CD4-positive, alpha-beta T cell (primary cell): ENCODE results near the gene CFAP43. TPM values are rescaled to one million over a fixed set of nuclear protein-coding genes. Genes with fewer than 3 reads are reported as not detected.

Source experiments
- ATAC-seq: fragments of 200-7000 bp; cut with Tn5 transposase; one replicate; pipeline ENCODE4 v1.10.0; 2022; ENCODE audit warnings: mild to moderate bottlenecking; ENCODE audit not compliant: poor library complexity
- CTCF ChIA-PET: fragments of 350-600 bp; sonication (Branson Sonifier 250); formaldehyde crosslinking; loops from one replicate; lab custom pipeline; 2021; ENCODE audit warnings: antibody characterized with exemption, inconsistent platforms; lab: Charles Lee
- POLR2A ChIA-PET: fragments of 350-600 bp; sonication (Branson Sonifier 250); formaldehyde crosslinking; loops from one replicate; lab custom pipeline; 2021; ENCODE audit warnings: antibody characterized with exemption, inconsistent platforms; lab: Charles Lee
- DNase-seq, 14 experiments: peaks; one replicate each; pipeline ENCODE4 v3.0.0-alpha.2; 2013 to 2020; ENCODE audit warnings: mixed read lengths in 2 of 14
- H3K27ac ChIP-seq, 2 donors: one replicate each; pipeline versions ENCODE4 v1.5.1 to v1.7.0; 2013; ENCODE audit warnings: low read length in 2 of 2, low read depth in 1 of 2, mild to moderate bottlenecking in 1 of 2
- H3K27me3 ChIP-seq, 2 experiments: 1 replicate in 1 of 2; 2 replicates in 1 of 2; pipeline versions ENCODE4 v1.6.1 to v1.7.0; 2013; ENCODE audit warnings: low read length in 2 of 2, control low read depth in 1 of 2, mild to moderate bottlenecking in 1 of 2, moderate library complexity in 1 of 2; ENCODE audit not compliant: insufficient read depth in 2 of 2, control insufficient read depth in 1 of 2
- H3K36me3 ChIP-seq: one replicate; pipeline ENCODE4 v1.6.1; 2013; ENCODE audit warnings: low read length, control low read depth; ENCODE audit not compliant: insufficient read depth
- H3K4me1 ChIP-seq: one replicate; pipeline ENCODE4 v1.6.1; 2013; ENCODE audit warnings: low read length, control low read depth; ENCODE audit not compliant: insufficient read depth
- H3K4me3 ChIP-seq: one replicate; pipeline ENCODE4 v1.5.1; 2013; ENCODE audit warnings: mild to moderate bottlenecking, low read length, moderate library complexity
- H3K9me3 ChIP-seq, 2 experiments: 1 replicate in 1 of 2; 2 replicates in 1 of 2; pipeline versions ENCODE4 v1.6.1 to v1.7.0; 2013; ENCODE audit warnings: low read length in 2 of 2, mild to moderate bottlenecking in 2 of 2, control low read depth in 1 of 2, moderate library complexity in 1 of 2; ENCODE audit not compliant: control insufficient read depth in 1 of 2, insufficient read depth in 1 of 2
- H3K27ac Mint-ChIP-seq: one replicate; pipeline ENCODE4 v1.8.0; 2020; ENCODE audit warnings: mixed read lengths
- H3K27me3 Mint-ChIP-seq: one replicate; pipeline ENCODE4 v1.8.0; 2021; ENCODE audit warnings: mixed read lengths
- H3K36me3 Mint-ChIP-seq: one replicate; pipeline ENCODE4 v1.8.0; 2021; ENCODE audit warnings: low read depth, mixed read lengths
- H3K4me1 Mint-ChIP-seq: one replicate; pipeline ENCODE4 v1.8.0; 2021; ENCODE audit warnings: low read depth, mixed read lengths
- H3K4me3 Mint-ChIP-seq: one replicate; pipeline ENCODE4 v1.8.0; 2020; ENCODE audit warnings: mild to moderate bottlenecking, mixed read lengths
- H3K9me3 Mint-ChIP-seq: one replicate; pipeline ENCODE4 v1.8.0; 2020; ENCODE audit warnings: mixed read lengths
- intact Hi-C, 2 experiments: fragments of 100-400 bp; cut with DNase I in 1 of 2; cut with micrococcal nuclease in 1 of 2; formaldehyde crosslinking; loops; one replicate each; pipeline versions ENCODE4 v1.15.1 to v1.9.0; 2023 to 2025; cut with DNase I, micrococcal nuclease
- total RNA-seq, 174 experiments: library from RNA in 2 of 174; stranded (reverse) in 2 of 174; gene quantifications; one replicate each; pipeline ENCODE4 v1.2.3 and lab custom pipeline; 2021 to 2026
- TF ChIP-seq, protein P1 (sequence below): fragments of 200-600 bp; IDR thresholded peaks from one replicate; pipeline ENCODE4 v1.8.0; 2022; ENCODE audit warnings: antibody characterized with exemption, mild to moderate bottlenecking

Gene CFAP43
- total RNA-seq, 2 experiments from 2014 or later, result not detected

DNA sequence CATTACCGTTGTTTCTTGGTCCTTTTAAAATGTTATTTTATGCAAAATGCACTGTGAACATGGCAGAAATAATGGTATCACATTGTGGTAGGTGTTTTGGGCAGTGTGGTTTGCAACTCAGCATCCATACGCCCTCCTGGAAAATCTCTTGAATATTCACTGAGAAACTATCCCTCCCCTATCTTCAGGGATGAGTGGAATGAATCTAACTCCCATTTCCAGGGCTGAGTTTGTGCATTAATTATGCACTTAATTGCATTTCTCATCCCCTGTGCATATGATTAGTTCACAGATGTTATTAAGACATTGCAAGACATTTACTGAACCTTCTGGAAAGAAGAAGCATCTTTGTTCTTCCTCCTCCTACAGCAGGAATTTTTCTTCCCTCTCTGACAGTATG, 36.5 kb downstream of the CFAP43 start:
- no peaks in the 10 kb centered on the region for H3K36me3 ChIP-seq
- H3K4me3 ChIP-seq, result no peak overlapping the region
- Mint-ChIP-seq H3K27ac (no peak overlapping the region), H3K4me1 (no peaks in the 10 kb centered on the region), H3K9me3 (no peaks in the 10 kb centered on the region), H3K27me3 (peaks cover 28% of the 10 kb centered on the region), H3K4me3 (no peak overlapping the region), H3K36me3 (no peaks in the 10 kb centered on the region)
- ChIA-PET CTCF (no interaction called here), POLR2A (no interaction called here)
- H3K9me3 ChIP-seq, result no peaks in the 10 kb centered on the region
- H3K27me3 ChIP-seq, result peaks cover 0 to 4% of the 10 kb centered on the region in 2 experiments
- TF ChIP-seq, protein P1, sequence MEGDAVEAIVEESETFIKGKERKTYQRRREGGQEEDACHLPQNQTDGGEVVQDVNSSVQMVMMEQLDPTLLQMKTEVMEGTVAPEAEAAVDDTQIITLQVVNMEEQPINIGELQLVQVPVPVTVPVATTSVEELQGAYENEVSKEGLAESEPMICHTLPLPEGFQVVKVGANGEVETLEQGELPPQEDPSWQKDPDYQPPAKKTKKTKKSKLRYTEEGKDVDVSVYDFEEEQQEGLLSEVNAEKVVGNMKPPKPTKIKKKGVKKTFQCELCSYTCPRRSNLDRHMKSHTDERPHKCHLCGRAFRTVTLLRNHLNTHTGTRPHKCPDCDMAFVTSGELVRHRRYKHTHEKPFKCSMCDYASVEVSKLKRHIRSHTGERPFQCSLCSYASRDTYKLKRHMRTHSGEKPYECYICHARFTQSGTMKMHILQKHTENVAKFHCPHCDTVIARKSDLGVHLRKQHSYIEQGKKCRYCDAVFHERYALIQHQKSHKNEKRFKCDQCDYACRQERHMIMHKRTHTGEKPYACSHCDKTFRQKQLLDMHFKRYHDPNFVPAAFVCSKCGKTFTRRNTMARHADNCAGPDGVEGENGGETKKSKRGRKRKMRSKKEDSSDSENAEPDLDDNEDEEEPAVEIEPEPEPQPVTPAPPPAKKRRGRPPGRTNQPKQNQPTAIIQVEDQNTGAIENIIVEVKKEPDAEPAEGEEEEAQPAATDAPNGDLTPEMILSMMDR, result no peak
- intact Hi-C loops, result no loop called here
- no peaks in the 10 kb centered on the region for H3K4me1 ChIP-seq
- H3K27ac ChIP-seq, result no peak overlapping the region
- ATAC-seq (no peak), DNase-seq (no peak)

DNA sequence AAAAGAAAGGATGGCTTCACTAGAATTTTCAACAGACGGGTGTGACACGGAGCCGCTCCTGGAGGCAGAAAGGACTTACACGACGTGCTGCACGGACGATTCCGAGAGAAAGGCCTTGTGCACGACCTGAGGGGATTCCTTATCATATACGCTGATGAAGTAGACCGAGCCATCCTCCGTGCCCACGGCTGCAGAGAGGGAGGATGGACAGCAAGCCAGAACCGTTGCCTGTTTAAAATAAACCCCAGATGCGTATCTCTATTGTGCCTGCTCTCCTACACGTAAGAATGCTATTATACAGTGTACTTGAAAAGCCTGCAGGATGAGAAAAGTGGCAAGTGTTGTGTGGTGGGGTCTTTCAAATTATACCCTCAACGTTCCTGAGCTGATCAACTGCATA, 38.4 kb downstream of the CFAP43 start:
- Histone ChIP-seq H3K27ac (no peak overlapping the region), H3K27me3 (peaks cover 0 to 4% of the 10 kb centered on the region in 2 experiments), H3K9me3 (no peaks in the 10 kb centered on the region), H3K4me3 (no peak overlapping the region), H3K4me1 (no peaks in the 10 kb centered on the region), H3K36me3 (no peaks in the 10 kb centered on the region)
- Mint-ChIP-seq H3K27ac (no peak overlapping the region), H3K36me3 (no peaks in the 10 kb centered on the region), H3K4me1 (no peaks in the 10 kb centered on the region), H3K27me3 (peaks cover 34% of the 10 kb centered on the region), H3K9me3 (no peaks in the 10 kb centered on the region), H3K4me3 (no peak overlapping the region)
- ChIA-PET CTCF (no interaction called here), POLR2A (no interaction called here)
- intact Hi-C loops, result no loop called here
- DNase-seq, result no peak
- TF ChIP-seq, protein P1, result no peak
- ATAC-seq, result no peak

DNA sequence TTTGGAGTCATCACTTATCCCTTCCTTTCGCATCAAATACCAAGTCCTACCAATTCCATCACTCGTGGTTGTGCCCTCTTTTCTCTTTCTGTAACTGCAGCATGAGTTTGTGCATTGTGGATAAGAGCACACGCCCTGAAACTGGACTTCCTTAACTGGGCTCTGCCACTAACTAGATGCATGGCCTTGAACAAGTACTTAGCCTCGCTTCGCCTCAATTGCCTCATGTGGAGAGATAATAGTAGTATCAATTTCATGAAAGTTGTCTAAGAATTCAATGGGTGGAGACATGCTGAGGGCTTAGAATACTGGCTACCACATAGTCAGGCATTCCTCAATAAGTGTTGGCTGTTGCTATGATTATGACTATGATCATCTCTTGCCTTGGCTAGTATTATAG, 41.5 kb downstream of the CFAP43 start:
- ATAC-seq (no peak), DNase-seq (no peak)
- TF ChIP-seq, protein P1, result no peak
- Histone ChIP-seq H3K36me3 (no peaks in the 10 kb centered on the region), H3K4me3 (no peak overlapping the region), H3K27ac (no peak overlapping the region), H3K4me1 (no peaks in the 10 kb centered on the region), H3K27me3 (peaks cover 0 to 4% of the 10 kb centered on the region in 2 experiments), H3K9me3 (no peaks in the 10 kb centered on the region)
- CTCF ChIA-PET, result no interaction called here
- POLR2A ChIA-PET, result no interaction called here
- Mint-ChIP-seq H3K4me1 (no peaks in the 10 kb centered on the region), H3K36me3 (no peaks in the 10 kb centered on the region), H3K9me3 (no peaks in the 10 kb centered on the region), H3K27ac (no peak overlapping the region), H3K4me3 (no peak overlapping the region), H3K27me3 (peaks cover 22% of the 10 kb centered on the region)
- intact Hi-C loops, result no loop called here
